HG02571 (cell line): ENCODE results near the gene MCC.
"Not testable (repeated sequence)": the region's sequence is repeated elsewhere in the genome, so short reads cannot be mapped to it uniquely, and the experiment has no call there.

Experiments
- ATAC-seq: cut with Tn5 transposase; IDR thresholded peaks from one replicate; pipeline ENCODE4 v1.9.1; 2021; ENCODE audit warnings: mild to moderate bottlenecking, moderate library complexity; ENCODE audit not compliant: unreplicated experiment

The MCC gene

DNA sequence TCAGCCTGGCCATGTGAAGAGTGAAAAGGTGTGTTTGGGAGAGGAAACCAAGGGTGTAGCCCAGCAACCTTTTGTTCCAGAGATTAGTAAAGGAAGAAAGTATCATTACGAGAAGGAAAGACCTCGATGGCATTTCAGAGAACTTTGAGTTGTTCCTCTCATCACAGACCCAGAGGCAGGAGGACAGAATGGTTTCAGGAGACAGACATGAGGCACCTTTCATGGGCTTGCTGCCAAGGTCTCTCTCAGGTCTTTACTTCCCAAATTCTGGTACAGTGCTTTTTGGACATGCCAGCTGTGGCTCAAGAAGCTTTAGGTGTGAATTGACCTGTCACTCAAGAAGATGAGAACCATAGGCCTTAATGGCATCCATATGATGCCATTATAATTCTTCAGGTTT, 2.8 kb upstream of the MCC start:
- ATAC-seq = no peak

GRCh38 chr5:113490317-113490716, 2.1 kb upstream of the MCC start:
- ATAC-seq = no peak

DNA sequence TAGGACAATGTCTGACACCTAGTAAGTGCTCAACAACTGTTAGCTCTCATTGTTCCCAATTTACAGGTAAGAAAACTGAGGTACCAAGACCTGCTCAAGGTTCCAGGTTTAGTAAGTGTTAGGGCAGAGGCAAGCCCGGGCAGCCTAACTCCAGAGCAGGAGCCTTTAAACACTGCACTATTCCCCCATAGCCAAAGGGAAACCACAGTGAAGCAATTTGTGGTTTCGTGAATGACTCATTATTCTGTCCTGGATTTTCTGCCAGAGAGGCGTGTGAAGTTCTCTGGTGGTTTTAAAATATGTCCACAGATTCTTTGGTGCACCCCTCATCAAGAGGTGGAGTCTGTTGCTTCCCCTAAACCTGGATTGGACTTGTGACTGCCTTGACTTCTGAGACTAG, 1.0 kb upstream of the MCC start:
- no peak for ATAC-seq

DNA sequence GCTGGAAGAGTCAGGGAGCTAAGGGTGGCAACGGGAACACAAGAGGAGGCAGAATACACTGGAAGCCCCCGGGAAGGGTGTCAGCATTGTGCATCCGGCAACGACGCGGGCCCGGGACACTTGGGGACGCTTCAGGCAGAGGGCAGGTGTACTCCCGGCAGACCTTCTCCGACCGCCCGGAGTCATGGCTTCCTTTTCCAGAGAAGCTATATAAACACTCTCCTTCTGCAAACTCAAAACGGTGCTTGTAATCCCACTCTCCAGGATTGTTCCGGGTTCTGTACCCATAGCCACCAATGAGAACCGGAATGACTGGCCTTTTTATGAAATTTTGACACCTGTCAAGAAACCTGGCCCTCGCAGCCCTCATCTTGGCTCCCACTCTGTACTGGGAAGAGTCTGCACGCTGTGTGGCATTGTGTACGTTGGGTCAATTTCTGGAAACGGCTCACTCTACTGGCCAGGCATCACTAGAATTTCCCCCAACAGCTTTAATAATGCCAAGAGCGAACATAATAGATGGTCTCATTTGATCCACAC, 462 bp upstream of the MCC start:
- no peak for ATAC-seq

DNA sequence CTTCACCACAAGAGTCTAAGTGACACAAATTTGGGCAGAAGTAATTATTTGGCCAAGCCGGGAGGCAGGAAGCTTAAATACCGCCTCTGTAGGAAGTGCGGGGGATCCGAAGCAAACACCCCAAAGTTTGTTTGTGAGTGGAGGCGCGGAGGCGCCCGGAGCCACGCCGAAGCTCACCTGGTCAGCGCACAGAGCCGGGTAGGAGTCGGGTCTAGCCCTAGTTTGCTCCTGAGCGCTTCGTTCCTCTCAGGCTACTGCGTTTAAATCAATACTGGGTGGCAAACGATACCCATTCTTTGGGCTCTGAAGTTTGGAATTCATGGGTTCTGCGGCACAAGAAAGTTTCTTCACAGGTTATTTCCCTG, 855 bp downstream of the MCC start:
- ATAC-seq = no peak

DNA sequence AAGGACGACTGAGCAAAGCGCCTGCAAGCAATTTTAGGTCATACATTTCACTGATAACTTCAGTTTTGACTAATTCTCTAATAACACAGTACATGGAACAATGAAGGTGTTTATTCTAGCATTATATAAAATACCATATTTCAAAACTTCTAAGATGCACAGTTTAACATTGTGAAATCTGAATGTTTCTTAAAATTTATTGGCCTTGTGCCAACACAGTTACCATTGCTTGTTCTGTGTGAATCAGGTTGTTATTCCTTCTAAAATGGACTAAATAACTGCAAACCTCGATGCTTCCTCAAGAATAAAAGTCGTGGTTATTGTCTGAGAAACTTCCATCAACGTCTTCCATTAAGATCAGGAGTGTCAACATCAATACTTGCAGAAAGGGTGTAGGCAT, 8.0 kb downstream of the MCC start:
- ATAC-seq = no peak

- no peak for ATAC-seq
Observed at GRCh38 chr5:113478691-113479090, 9.6 kb downstream of the MCC start.

GRCh38 chr5:113474100-113474728, 14.0 kb downstream of the MCC start:
- no peak for ATAC-seq

GRCh38 chr5:113463032-113463431, 25.2 kb downstream of the MCC start:
- no peak for ATAC-seq

- ATAC-seq = not testable (repeated sequence)
Observed at GRCh38 chr5:113457106-113457505, 31.1 kb downstream of the MCC start.

DNA sequence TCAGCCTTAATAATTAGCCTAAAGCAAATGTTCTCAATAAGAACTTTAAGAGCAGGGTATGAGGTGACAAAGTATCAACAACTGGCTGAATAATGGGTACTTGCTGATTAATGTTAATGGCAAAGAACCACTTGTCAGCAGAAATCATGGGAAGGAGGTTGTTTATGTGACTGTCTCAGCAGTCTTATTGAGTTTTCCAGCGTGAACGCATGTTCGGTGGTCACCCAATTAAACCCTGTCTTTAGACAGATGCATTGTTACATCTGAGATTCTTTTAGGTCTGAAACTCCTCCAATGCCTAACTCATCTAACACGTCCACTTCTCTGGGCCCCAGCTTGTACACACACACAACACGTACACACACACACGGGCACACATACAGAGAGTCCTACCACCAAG, 35.3 kb downstream of the MCC start:
- no peak for ATAC-seq

- no peak for ATAC-seq
Observed at GRCh38 chr5:113451797-113452196, 36.5 kb downstream of the MCC start.

DNA sequence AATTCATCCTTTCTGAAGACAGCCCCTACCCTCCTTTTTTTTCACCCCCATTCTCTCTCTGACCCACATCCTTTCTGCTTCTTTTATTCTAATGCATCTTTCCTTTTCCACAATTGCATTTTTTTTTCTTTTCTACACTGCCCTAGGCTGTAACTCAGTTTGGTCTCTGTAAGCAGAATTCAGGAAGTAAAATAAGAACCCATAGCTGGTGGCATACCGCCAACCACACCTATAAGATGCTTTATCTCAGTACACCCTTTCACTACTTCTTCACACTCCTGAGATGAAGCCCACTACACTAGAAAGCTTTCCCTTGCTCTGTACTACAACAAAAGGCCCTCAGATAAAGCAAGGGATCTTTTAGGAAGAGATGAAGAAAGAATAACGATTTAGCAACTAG, 37.3 kb downstream of the MCC start:
- no peak for ATAC-seq

- no peak for ATAC-seq
Observed at GRCh38 chr5:113450462-113450861, 37.8 kb downstream of the MCC start.

- no peak for ATAC-seq
Observed at GRCh38 chr5:113448252-113448651, 40.0 kb downstream of the MCC start.

DNA sequence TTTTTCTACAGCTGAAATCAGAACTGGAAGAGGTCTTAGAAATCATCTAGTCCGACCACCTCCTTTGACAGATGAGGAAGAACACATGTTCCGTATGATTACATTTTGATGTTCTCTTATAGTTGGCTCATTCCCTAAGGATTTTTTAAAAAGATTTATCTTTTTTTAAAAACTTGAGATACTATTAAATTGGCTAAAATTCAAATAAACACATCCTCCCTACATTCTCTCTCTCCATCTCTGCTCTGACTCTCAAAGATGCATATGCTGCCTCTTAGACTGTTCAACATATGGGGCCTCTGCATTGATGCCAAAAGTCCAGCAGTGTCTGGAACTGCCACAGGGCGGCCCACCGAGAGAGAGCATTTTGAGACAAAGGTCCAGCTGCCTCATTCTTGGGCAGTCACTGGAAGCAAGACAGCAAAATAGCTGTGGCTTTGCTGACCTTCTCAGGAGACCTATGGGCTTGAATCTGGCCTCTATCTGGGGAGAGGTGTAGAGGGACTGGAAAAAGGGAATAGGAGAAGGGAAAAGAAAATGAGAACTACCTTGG, 40.7 kb downstream of the MCC start:
- no peak for ATAC-seq

DNA sequence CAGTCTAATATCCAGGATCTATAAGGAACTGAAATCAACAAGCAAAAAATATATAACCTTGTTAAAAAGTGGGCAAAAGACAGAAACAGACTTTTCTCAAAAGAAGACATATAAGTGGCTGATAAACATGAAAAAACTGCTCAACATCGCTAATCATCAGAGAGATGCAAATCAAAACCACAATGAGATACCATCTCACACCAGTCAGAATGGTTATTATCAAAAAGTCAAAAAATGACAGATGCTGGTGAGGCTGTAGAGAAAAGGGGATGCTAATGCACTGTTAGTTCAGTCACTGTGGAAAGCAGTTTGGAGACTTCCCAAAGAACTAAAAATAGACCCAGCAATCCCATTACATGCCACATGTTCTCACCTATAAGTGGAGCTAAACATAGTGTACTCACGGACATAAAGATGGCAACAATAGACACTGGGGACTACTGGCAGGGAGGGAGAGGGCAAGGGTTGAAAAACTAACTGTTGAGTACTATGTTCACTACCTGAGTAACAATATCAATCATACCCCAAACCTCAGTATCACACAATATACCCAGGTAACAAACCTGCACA, 41.8 kb downstream of the MCC start:
- ATAC-seq = no peak

DNA sequence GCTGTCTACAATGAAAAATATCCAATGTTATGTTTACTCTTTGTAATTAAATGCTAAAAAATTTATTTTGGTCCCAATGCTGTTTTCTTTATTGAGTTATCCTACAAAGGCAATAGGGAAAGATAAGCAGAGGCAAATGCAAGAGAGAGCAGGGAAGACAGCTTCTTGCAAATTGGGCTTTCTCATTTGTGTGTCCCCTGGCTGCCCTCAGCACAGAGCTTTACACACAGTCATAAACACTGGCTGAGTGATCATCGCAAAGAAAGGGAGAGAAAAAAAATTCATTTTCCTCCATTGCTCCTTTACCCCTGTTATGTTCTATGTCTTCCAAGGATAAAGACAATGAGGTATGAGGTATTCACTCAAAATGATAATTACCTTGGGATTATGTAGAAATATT, 51.1 kb downstream of the MCC start:
- no peak for ATAC-seq

DNA sequence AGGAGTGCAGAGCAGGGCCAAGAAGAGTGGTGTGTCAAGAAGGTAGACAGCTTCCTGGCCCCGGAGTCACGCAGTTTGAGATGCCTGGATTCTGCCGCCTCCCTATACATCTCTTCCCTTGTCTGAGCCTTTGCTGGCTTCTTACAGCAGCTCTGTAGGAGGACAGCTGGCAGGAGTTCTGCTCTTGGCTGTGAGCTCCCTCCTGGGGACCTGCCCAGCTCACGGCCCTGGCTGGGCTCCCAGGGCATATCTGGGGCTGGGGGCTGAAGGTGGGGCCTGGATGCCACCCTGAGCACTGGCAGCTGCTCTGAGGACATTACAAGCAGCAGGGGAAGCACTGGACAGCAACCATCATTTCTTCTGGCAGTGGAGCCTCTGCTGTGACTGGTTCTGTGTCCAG, 52.7 kb downstream of the MCC start:
- no peak for ATAC-seq

- no peak for ATAC-seq
Observed at GRCh38 chr5:113434889-113435288, 53.4 kb downstream of the MCC start, which contains the start of gene TSSK1B. TSSK1B (minus strand) TSS chr5:113434989; CDS start chr5:113434839, 150 bp downstream.

DNA sequence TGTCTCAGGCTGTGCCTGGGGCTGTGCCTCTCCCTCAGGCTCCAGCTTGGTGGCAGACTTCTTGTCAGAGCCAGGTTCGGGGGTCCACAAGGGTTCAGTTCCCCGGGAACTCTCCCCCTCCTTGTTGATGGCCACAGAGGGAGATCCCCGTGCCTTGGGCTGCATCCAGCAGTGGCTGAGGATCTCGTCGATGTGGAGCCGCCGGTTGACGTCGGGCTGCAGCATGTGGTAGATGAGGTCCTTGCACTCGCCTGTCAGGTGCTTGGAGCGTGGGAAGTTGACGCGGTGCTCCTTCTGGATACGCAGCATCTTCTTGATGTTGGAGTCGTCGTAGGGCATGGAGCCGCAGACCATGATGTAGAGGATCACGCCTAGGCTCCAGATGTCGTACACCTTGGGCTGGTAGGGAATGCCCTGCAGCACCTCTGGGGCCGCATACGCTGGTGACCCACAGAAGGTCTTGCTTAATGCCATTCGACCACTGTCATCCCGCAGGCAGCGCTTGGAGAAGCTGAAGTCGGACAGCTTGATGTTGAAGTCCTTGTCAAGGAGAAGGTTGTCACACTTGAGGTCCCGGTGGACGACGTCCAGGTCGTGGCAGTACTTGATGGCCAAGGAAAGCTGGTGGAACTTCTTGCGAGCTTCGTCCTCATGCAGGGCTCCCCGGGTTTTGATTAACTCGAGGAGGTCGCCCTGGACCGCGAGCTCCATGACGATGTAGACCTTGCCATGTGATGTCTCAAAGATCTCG, 54.2 kb downstream of the MCC start:
- no peak for ATAC-seq

- ATAC-seq = no peak
Observed at GRCh38 chr5:113433071-113433470, 55.2 kb downstream of the MCC start.
